Esophagus muscularis mucosa (tissue), 3 donors: ENCODE results near the gene MON2.

Experiments used
- POLR2AphosphoS5 ChIP-seq, 2 donors: sonication (generic); formaldehyde crosslinking; IDR thresholded peaks; one replicate each; pipeline ENCODE4 v1.6.1; 2017; ENCODE audit warnings: antibody characterized with exemption in 2 of 2
- TF ChIP-seq, protein P1 (sequence below), 3 experiments: fragments of 200-600 bp in 2 of 3; fragments of 450-650 bp in 1 of 3; sonication (generic) in 2 of 3; IDR thresholded peaks; one replicate each; pipeline ENCODE4 v1.5.1; 2017 to 2019; ENCODE audit warnings: antibody characterized with exemption in 3 of 3, mild to moderate bottlenecking in 2 of 3, moderate library complexity in 1 of 3

DNA sequence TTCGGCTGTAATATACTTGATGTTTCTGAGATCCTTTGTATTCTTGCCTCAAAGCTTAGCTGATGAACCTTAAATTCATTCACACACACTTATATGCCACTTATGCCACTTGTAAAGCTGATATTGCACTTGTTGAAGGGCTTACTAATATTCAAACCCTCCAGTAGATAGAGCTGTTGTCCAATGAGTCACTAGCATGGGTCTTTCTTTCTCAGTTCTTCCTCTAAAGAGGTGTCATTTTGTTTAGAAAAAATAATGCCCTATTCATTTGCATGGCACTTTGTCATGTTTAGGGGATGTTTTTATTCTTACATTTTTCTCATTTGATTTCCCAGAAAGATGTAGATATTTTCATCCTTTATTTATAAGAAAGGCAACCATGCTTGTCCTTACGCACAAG lies 56.4 kb downstream of the MON2 start:
- TF ChIP-seq, protein P1, sequence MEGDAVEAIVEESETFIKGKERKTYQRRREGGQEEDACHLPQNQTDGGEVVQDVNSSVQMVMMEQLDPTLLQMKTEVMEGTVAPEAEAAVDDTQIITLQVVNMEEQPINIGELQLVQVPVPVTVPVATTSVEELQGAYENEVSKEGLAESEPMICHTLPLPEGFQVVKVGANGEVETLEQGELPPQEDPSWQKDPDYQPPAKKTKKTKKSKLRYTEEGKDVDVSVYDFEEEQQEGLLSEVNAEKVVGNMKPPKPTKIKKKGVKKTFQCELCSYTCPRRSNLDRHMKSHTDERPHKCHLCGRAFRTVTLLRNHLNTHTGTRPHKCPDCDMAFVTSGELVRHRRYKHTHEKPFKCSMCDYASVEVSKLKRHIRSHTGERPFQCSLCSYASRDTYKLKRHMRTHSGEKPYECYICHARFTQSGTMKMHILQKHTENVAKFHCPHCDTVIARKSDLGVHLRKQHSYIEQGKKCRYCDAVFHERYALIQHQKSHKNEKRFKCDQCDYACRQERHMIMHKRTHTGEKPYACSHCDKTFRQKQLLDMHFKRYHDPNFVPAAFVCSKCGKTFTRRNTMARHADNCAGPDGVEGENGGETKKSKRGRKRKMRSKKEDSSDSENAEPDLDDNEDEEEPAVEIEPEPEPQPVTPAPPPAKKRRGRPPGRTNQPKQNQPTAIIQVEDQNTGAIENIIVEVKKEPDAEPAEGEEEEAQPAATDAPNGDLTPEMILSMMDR (IDR thresholded peaks at IDR 0.05), result no peak
- TF ChIP-seq POLR2AphosphoS5 (IDR thresholded peaks at IDR 0.05), result no peak
